Measurements from ENCODE around the gene RREB1.

DNA sequence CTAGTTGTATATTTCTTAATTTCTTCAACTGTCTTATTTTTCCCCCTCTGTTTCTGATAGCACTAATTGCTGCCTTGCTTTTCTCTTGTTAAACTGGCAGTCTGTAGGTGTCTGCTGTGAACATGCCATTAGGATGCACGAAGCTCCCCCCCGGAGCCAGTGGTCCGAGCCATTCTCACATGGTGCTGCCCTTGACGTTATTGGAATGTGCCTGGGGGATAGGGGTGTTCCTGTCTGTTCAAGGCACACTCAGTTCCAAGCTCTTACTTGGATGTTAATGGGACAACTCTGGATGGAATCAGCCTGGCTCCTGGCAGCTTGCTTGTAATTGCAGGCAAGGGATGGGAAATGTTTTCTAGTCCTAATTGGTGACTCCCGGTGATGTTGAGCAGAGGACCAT, 68.4 kb downstream of the RREB1 start:
- no peak for TF ChIP-seq CTCF (conservative IDR thresholded peaks at IDR 0.05)
- no peak for TF ChIP-seq ZFX (IDR thresholded peaks at IDR 0.05)
